Transverse colon (tissue), 4 donors: ENCODE measurements around the gene TMEM222.

Source experiments
- POLR2A ChIP-seq: fragments of 450-650 bp; IDR thresholded peaks from one replicate; pipeline ENCODE4 v1.6.1; 2016; ENCODE audit warnings: antibody characterized with exemption, mild to moderate bottlenecking, moderate library complexity
- POLR2AphosphoS5 ChIP-seq, 3 donors: sonication (generic); formaldehyde crosslinking; IDR thresholded peaks; one replicate each; pipeline ENCODE4 v1.6.1; 2016; ENCODE audit warnings: antibody characterized with exemption in 3 of 3
- TF ChIP-seq, protein P1 (sequence below), 5 experiments: fragments of 200-600 bp in 3 of 5; fragments of 450-650 bp in 2 of 5; sonication (generic) in 3 of 5; IDR thresholded peaks; 1 replicate in 2 of 5; 2 replicates in 3 of 5; pipeline ENCODE4 v1.5.1; 2016 to 2017; ENCODE audit warnings: antibody characterized with exemption in 5 of 5, inconsistent platforms in 3 of 5, mild to moderate bottlenecking in 2 of 5, moderate library complexity in 1 of 5

DNA sequence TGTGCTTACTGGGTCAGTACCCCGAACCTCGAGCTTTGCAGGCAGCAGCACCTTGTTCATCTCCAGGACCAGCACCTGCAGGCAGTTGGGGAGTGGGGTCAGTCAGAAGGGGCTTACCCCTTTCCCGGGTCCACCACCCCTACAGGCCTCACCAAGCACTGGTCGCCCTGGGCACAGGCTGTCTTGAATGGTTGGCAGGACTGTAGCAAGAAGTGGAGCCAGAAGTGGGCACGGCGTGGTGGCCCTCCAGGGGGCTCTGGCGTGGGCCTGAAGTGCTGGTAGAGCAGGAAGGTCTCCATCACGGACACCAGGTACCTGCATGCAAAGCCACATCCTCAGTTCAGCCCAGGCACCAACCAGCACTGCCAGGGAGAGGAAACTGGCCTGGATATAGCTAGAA is 39.6 kb downstream of the TMEM222 start:
- TF ChIP-seq, protein P1, sequence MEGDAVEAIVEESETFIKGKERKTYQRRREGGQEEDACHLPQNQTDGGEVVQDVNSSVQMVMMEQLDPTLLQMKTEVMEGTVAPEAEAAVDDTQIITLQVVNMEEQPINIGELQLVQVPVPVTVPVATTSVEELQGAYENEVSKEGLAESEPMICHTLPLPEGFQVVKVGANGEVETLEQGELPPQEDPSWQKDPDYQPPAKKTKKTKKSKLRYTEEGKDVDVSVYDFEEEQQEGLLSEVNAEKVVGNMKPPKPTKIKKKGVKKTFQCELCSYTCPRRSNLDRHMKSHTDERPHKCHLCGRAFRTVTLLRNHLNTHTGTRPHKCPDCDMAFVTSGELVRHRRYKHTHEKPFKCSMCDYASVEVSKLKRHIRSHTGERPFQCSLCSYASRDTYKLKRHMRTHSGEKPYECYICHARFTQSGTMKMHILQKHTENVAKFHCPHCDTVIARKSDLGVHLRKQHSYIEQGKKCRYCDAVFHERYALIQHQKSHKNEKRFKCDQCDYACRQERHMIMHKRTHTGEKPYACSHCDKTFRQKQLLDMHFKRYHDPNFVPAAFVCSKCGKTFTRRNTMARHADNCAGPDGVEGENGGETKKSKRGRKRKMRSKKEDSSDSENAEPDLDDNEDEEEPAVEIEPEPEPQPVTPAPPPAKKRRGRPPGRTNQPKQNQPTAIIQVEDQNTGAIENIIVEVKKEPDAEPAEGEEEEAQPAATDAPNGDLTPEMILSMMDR (IDR thresholded peaks at IDR 0.05) = no peak
- TF ChIP-seq POLR2AphosphoS5 (IDR thresholded peaks at IDR 0.05) (no peak), POLR2A (no peak)
